BJ (cell line): ENCODE measurements around the gene NPAS2. TPM values are rescaled to one million over a fixed set of nuclear protein-coding genes. Genes with fewer than 3 reads are reported as not detected.

Source experiments
- CTCF ChIA-PET: fragments of 350-600 bp; formaldehyde crosslinking; extraction: SDS; loops from one replicate; lab custom pipeline; 2021; ENCODE audit warnings: antibody characterized with exemption, inconsistent platforms; lab: Yijun Ruan, JAX
- POLR2A ChIA-PET: fragments of 300-600 bp; sonication (Branson Sonifier 250); formaldehyde crosslinking; extraction: SDS; loops from one replicate; lab custom pipeline; 2021; ENCODE audit warnings: antibody characterized with exemption; lab: Charles Lee
- DNase-seq: peaks from one replicate; pipeline ENCODE4 v3.0.0-alpha.2; 2011; ENCODE audit warnings: low read depth
- H3K27me3 ChIP-seq: 2 replicates; pipeline ENCODE4 v1.6.0; 2011; ENCODE audit warnings: low read length; ENCODE audit not compliant: control insufficient read depth, insufficient read depth
- H3K36me3 ChIP-seq: 2 replicates; pipeline ENCODE4 v1.5.1; 2011; ENCODE audit warnings: low read length; ENCODE audit not compliant: control insufficient read depth, insufficient read depth
- H3K4me3 ChIP-seq: 2 replicates; pipeline ENCODE4 v1.5.1; 2011; ENCODE audit warnings: low read depth, mild to moderate bottlenecking, control low read depth, low read length
- CTCF ChIP-seq: IDR thresholded peaks from 2 replicates; pipeline ENCODE4 v1.5.1; 2011; ENCODE audit warnings: low read depth, mild to moderate bottlenecking, control low read depth, inconsistent platforms, low read length, moderate library complexity; ENCODE audit not compliant: insufficient read depth
- polyA plus RNA-seq: library from polyadenylated mRNA; depleted of rRNA; stranded (reverse); fragments of >200 nt; gene quantifications from 2 replicates; pipeline ENCODE4 v1.2.3, GENCODE V29; 2011

Gene NPAS2
- polyA plus RNA-seq, 1 experiment: 13.1 TPM

- POLR2A ChIA-PET: no interaction called here
Observed at GRCh38 chr2:100832885-100833284, 12.9 kb downstream of the NPAS2 start.

DNA sequence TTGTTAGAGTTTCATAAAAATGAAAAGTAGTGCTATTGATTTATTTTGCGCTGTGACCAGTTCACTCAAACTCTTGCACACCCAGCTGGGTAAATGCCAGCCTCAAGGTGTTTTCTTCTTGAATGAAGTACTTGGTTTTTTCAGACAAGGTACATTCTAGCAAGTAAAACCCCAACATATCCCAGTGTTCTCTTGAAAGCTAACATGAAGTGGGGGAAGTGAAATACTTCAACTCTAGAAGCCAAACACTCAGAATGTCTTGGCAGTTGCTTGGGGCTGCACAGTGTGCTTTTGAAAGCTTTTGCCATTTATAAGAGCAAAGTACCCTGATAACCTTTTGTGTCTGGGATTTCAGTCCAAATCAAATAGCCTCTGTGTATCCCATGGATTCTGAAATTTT, 13.4 kb downstream of the NPAS2 start:
- POLR2A ChIA-PET: no interaction called here
- no peaks in the 10 kb centered on the region for H3K27me3 ChIP-seq
- H3K4me3 ChIP-seq: no peak overlapping the region
- CTCF ChIA-PET: interaction anchor here (1.4 to 1.6 kb wide), 2 partner anchors 15 to 103 kb away, joined by 4 to 6 read pairs; no protein-coding TSS in a partner anchor
- TF ChIP-seq CTCF: no peak
- no peak for DNase-seq
- no peaks in the 10 kb centered on the region for H3K36me3 ChIP-seq

More at GRCh38 chr2:100832885-100833284, 12.9 kb downstream of the NPAS2 start:
- no peak for DNase-seq
- no peak for TF ChIP-seq CTCF
- H3K27me3 ChIP-seq: no peaks in the 10 kb centered on the region
- no peak overlapping the region for H3K4me3 ChIP-seq
- H3K36me3 ChIP-seq: no peaks in the 10 kb centered on the region
- CTCF ChIA-PET: interaction anchor here (1.4 to 1.6 kb wide), 3 partner anchors 15 to 102 kb away, joined by 4 to 6 read pairs (median 4); no protein-coding TSS in a partner anchor

DNA sequence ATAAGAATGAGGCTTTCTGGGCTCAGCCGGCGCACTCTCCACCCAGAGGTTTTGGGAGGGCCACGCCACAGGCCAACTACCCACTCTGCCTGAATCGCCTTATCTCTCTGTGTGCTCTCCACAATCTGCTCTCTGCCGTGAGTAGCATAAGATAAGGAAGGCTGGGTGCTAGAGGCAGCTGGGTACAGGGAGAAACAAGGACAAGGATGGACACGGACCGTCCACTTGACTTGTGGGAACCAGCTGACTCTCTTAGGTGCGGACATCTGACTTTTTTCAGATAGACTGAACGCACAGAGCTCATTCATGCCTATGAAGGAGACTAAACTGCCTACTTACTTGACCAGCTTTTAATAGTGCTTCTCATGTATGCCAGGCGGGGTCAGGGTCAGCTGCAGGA, 14.3 kb downstream of the NPAS2 start:
- POLR2A ChIA-PET: no interaction called here
- H3K4me3 ChIP-seq: no peak overlapping the region
- CTCF ChIA-PET: interaction anchor here (0.9 to 1.6 kb wide), 3 partner anchors 11 to 29 kb away, joined by 3 to 4 read pairs (median 4); no protein-coding TSS in a partner anchor
- no peak for TF ChIP-seq CTCF
- no peaks in the 10 kb centered on the region for H3K27me3 ChIP-seq
- H3K36me3 ChIP-seq: no peaks in the 10 kb centered on the region
- DNase-seq: no peak

DNA sequence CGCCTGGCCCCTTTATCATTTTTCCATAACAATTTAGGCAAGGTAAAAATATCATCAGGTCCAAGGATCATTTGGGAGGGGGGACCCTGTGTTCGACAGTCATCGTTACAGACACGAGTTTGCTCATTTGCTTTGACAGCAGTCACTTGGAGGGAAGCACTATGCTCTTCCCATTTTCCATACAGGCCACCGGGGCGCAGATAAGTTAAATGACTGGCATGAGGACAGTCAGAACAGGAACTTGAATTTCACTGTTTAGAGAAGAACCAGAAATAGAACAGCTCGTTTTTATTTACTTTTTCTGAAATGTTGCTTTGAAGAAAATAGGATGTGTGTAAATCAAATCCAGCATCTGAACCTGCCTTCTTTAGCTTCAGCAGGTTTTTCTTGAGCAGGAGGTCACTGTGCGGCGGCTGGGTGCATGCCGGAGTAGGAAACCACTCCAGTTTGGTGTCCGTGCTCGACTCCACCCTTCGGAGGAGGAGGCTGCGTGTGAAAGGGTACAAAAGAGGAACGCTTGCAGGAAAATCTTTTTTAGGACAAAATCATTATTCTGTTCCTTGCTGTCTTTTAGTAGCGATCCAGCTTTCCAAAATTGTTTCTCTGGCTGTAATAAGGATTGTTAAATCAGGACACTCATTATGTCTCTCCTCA, 15.2 kb downstream of the NPAS2 start:
- Histone ChIP-seq H3K36me3 (no peaks in the 10 kb centered on the region), H3K4me3 (no peak overlapping the region), H3K27me3 (no peaks in the 10 kb centered on the region)
- POLR2A ChIA-PET: no interaction called here
- TF ChIP-seq CTCF: no peak
- CTCF ChIA-PET: interaction anchor here (1.0 kb wide), 1 partner anchor 28 kb away, joined by 3 read pairs; no protein-coding TSS in a partner anchor
- DNase-seq: no peak

DNA sequence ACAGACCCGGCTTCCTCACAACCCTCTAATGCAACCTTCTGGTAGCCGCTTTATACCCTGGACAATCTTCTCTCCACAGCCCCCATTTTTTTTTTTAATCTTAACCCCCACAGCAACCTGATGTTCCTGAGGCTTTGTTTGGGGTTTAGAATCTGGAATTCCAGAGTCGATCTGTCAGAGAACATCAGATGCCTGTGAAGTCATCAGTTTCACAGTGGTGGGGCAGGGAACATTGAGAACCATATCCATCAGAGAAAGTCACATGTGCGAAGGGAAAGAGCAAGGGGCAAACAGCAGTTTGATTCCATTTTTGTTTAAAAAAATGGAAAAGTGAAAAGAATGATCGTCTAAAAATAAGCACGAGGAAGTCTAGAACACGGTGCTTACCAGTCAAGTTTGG, 20.6 kb downstream of the NPAS2 start:
- H3K4me3 ChIP-seq: no peak overlapping the region
- no peaks in the 10 kb centered on the region for H3K36me3 ChIP-seq
- no peaks in the 10 kb centered on the region for H3K27me3 ChIP-seq
- CTCF ChIA-PET: no interaction called here
- POLR2A ChIA-PET: no interaction called here
- no peak for TF ChIP-seq CTCF
- DNase-seq: no peak
